Measurements from ENCODE around the gene RHBDL1.

RHBDL1 gene

DNA sequence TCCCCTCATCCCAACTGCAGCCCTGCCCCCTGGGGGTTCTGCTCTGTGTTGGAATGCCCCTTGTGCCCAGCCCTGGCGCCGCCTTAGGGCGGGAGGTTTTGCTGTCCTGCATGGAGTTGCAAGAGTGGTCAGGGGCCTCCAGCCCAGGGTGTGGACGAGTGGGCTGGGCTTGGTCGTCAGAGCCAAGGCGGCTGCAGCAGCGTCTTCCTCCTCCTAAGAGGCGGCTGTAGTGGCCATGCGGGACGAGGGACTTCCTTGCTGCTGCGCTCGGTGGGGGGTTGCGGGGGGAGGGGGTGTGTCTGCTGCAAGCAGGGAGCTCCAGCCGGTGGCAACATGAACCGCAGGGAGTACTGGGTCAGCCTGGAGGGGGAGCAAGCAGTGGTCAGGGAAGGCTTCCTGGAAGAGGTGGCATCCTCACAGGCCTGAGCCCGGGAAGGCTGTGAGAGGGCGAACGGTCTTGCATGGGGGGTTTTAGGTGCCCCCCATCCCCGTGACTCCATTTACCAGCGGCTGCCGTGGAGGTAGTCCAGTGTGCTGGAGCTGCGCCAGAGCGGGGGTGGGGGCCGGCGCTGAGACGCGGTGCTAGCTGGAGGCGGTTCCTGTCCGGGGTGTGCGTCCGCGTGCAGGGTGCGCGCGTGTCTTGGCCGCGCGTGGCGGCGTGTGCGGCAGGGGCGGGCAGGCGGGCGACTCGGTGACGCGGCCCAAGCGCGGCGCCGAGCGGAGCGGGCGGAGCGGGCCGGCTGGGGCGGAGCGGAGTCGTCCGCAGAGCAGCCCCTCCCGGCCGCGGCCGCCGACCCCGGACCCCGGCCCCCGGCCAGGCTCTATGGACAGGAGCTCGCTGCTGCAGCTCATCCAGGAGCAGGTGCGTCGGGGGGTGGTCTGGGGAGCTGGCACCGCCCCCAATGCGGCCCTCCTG is at the start of gene RHBDL1 (continued):
- no peak for TF ChIP-seq ZSCAN18 (tag by site-specific recombination; IDR thresholded peaks at IDR 0.05)
- 0 out of 2 replicates have a peak, but pooled peaks have one; percentile 11 for TF ChIP-seq INSM2 (tag by site-specific recombination; IDR thresholded peaks at IDR 0.05)
- TF ChIP-seq ZNF48 (tag by site-specific recombination; IDR thresholded peaks at IDR 0.05), result no peak
- no peak for TF ChIP-seq ZNF610 (tag by site-specific recombination; IDR thresholded peaks at IDR 0.05; ENCODE audit: borderline replicate concordance)
- peak; percentile 21; the same call in 1 of the 2 replicates for TF ChIP-seq ZNF341 (tag by site-specific recombination; IDR thresholded peaks at IDR 0.05; ENCODE audit: low read depth)
- TF ChIP-seq GLIS2 (tag by site-specific recombination; IDR thresholded peaks at IDR 0.05), result 0 out of 2 replicates have a peak, but pooled peaks have one; percentile 10
- peak; percentile 63 for TF ChIP-seq KLF10 (tag by site-specific recombination; IDR thresholded peaks at IDR 0.05)
- no peak for TF ChIP-seq KLF16 (tag by site-specific recombination; IDR thresholded peaks at IDR 0.05)
- TF ChIP-seq, protein P1, sequence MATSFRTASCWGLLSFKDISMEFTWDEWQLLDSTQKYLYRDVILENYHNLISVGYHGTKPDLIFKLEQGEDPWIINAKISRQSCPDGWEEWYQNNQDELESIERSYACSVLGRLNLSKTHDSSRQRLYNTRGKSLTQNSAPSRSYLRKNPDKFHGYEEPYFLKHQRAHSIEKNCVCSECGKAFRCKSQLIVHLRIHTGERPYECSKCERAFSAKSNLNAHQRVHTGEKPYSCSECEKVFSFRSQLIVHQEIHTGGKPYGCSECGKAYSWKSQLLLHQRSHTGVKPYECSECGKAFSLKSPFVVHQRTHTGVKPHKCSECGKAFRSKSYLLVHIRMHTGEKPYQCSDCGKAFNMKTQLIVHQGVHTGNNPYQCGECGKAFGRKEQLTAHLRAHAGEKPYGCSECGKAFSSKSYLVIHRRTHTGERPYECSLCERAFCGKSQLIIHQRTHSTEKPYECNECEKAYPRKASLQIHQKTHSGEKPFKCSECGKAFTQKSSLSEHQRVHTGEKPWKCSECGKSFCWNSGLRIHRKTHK (tag by site-specific recombination; IDR thresholded peaks at IDR 0.05), result no peak
- no peak; the same call in 1 of the 2 replicates for TF ChIP-seq BCL11A (tag by site-specific recombination; IDR thresholded peaks at IDR 0.05; ENCODE audit: low read depth)
- no peak for TF ChIP-seq ZSCAN23 (tag by site-specific recombination; IDR thresholded peaks at IDR 0.05)
- TF ChIP-seq ZNF785 (tag by site-specific recombination; IDR thresholded peaks at IDR 0.05), result no peak
- TF ChIP-seq ZNF19 (tag by site-specific recombination; IDR thresholded peaks at IDR 0.05; ENCODE audit: low read depth), result no peak
- TF ChIP-seq ZBTB7A (tag by site-specific recombination; IDR thresholded peaks at IDR 0.05; ENCODE audit: low read depth), result peak; percentile 41; the same call in 1 of the 2 replicates
- peak; percentile 46; the same call in 1 of the 2 replicates for TF ChIP-seq SP2 (tag by site-specific recombination; IDR thresholded peaks at IDR 0.05)
- TF ChIP-seq ZNF514 (tag by site-specific recombination; IDR thresholded peaks at IDR 0.05), result no peak
- no peak for TF ChIP-seq HOXA7 (CRISPR knock-in tag; IDR thresholded peaks at IDR 0.05; ENCODE audit: borderline replicate concordance)
- TF ChIP-seq, protein P2, sequence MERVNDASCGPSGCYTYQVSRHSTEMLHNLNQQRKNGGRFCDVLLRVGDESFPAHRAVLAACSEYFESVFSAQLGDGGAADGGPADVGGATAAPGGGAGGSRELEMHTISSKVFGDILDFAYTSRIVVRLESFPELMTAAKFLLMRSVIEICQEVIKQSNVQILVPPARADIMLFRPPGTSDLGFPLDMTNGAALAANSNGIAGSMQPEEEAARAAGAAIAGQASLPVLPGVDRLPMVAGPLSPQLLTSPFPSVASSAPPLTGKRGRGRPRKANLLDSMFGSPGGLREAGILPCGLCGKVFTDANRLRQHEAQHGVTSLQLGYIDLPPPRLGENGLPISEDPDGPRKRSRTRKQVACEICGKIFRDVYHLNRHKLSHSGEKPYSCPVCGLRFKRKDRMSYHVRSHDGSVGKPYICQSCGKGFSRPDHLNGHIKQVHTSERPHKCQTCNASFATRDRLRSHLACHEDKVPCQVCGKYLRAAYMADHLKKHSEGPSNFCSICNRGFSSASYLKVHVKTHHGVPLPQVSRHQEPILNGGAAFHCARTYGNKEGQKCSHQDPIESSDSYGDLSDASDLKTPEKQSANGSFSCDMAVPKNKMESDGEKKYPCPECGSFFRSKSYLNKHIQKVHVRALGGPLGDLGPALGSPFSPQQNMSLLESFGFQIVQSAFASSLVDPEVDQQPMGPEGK (tag by site-specific recombination; IDR thresholded peaks at IDR 0.05), result peak; percentile 57; the same call in 1 of the 2 replicates
- peak; percentile 84 for TF ChIP-seq ZIC2 (tag by site-specific recombination; IDR thresholded peaks at IDR 0.05)
- TF ChIP-seq PRDM6 (tag by site-specific recombination; IDR thresholded peaks at IDR 0.05), result no peak
- no peak for TF ChIP-seq ZNF37A (tag by site-specific recombination; IDR thresholded peaks at IDR 0.05)
- TF ChIP-seq BCL11B (tag by site-specific recombination; IDR thresholded peaks at IDR 0.05; ENCODE audit: low read depth), result peak; percentile 94
- TF ChIP-seq YY2 (tag by site-specific recombination; IDR thresholded peaks at IDR 0.05), result no peak
- TF ChIP-seq ZNF747 (tag by site-specific recombination; IDR thresholded peaks at IDR 0.05), result no peak
- no peak for TF ChIP-seq ZSCAN16 (tag by site-specific recombination; IDR thresholded peaks at IDR 0.05)
- no peak for TF ChIP-seq ZNF132 (tag by site-specific recombination; IDR thresholded peaks at IDR 0.05; ENCODE audit: borderline replicate concordance)
- no peak for TF ChIP-seq FEZF1 (tag by site-specific recombination; IDR thresholded peaks at IDR 0.05)
- TF ChIP-seq PRDM1 (tag by site-specific recombination; IDR thresholded peaks at IDR 0.05), result no peak
- no peak for TF ChIP-seq ZNF155 (tag by site-specific recombination; IDR thresholded peaks at IDR 0.05)
